HepG2 (cell line): ENCODE results near the gene PTAR1. TPM values are rescaled to one million over a fixed set of nuclear protein-coding genes. Genes with fewer than 3 reads are reported as not detected.

Experiments used
- ATAC-seq: fragments of 200-7000 bp; cut with Tn5 transposase; 3 replicates; pipeline ENCODE4 v1.9.1; 2020; ENCODE audit warnings: mild to moderate bottlenecking, moderate library complexity
- BruUV-seq: library from RNA; stranded (reverse); fragments of 400-500 nt; replicated peaks from 2 replicates; lab custom pipeline; 2021; lab: Mats Ljungman, UMichigan
- CTCF ChIA-PET: fragments of 300-600 bp; formaldehyde crosslinking; extraction: SDS; loops from one replicate; lab custom pipeline; 2021; ENCODE audit warnings: low total read pairs, inconsistent platforms, low intra/inter-chr PET ratio; lab: Yijun Ruan, JAX
- POLR2A ChIA-PET: fragments of 350-600 bp; sonication (Branson Sonifier 250); formaldehyde crosslinking; loops from one replicate; lab custom pipeline; 2020; ENCODE audit warnings: antibody characterized with exemption, inconsistent platforms; lab: Yijun Ruan, JAX
- DNase-seq: peaks from one replicate; pipeline ENCODE4 v3.0.0-alpha.2; 2015; ENCODE audit warnings: low spot score
- FAIRE-seq: peaks from 3 replicates; lab custom pipeline; 2011; peaks lifted over from hg19 to GRCh38; lab: Jason Lieb, UNC
- H2AFZ ChIP-seq: one replicate; pipeline ENCODE4 v1.6.1; 2011; ENCODE audit warnings: low read length, inconsistent platforms
- H3K27ac ChIP-seq: fragments of 300-600 bp; 3 replicates; pipeline ENCODE4 v1.8.0; 2011; ENCODE audit warnings: mixed run types, mild to moderate bottlenecking, mixed read lengths, low read length, inconsistent platforms; ENCODE audit not compliant: insufficient read depth; ENCODE audit errors: extremely low read length
- H3K27me3 ChIP-seq, 2 experiments: fragments of 200-600 bp in 1 of 2; 2 replicates in 1 of 2; 3 replicates in 1 of 2; pipeline versions ENCODE4 v1.6.0 to v1.8.0; 2011; ENCODE audit warnings: low read length in 2 of 2, mild to moderate bottlenecking in 2 of 2, moderate library complexity in 2 of 2, inconsistent platforms in 1 of 2; ENCODE audit not compliant: insufficient read depth in 2 of 2, control insufficient read depth in 1 of 2
- H3K36me3 ChIP-seq, 2 experiments: fragments of 200-600 bp in 1 of 2; replicated peaks in 1 of 2; 2 replicates in 1 of 2; 3 replicates in 1 of 2; pipeline versions ENCODE4 v1.5.1 to v1.8.0; 2011; ENCODE audit warnings: low read length in 2 of 2, inconsistent platforms in 1 of 2; ENCODE audit not compliant: insufficient read depth in 2 of 2, control insufficient read depth in 1 of 2
- H3K4me1 ChIP-seq: 2 replicates; pipeline ENCODE4 v1.5.1; 2012; ENCODE audit warnings: low read length, inconsistent platforms; ENCODE audit not compliant: insufficient read depth
- H3K4me2 ChIP-seq: 2 replicates; pipeline ENCODE4 v1.6.0; 2011; ENCODE audit warnings: low read depth, low read length, inconsistent platforms
- H3K4me3 ChIP-seq, 3 experiments: fragments of 200-600 bp in 1 of 3; sonication (generic), shearing (Covaris generic) in 1 of 3; replicated peaks in 1 of 3; 2 replicates each; pipeline ENCODE4 v1.5.1; 2011 to 2016; ENCODE audit warnings: low read length in 3 of 3, inconsistent platforms in 2 of 3, low read depth in 2 of 3, mild to moderate bottlenecking in 2 of 3, control low read depth in 1 of 3, mixed read lengths in 1 of 3; ENCODE audit not compliant: insufficient read depth in 1 of 3
- H3K79me2 ChIP-seq: one replicate; pipeline ENCODE4 v1.6.1; 2011; ENCODE audit warnings: low read length, inconsistent platforms; ENCODE audit not compliant: insufficient read depth
- H3K9ac ChIP-seq: 2 replicates; pipeline ENCODE4 v1.6.0; 2011; ENCODE audit warnings: mild to moderate bottlenecking, low read depth, low read length, inconsistent platforms; ENCODE audit not compliant: insufficient read depth
- H3K9me3 ChIP-seq: 2 replicates; pipeline ENCODE4 v1.5.1; 2012; ENCODE audit warnings: mild to moderate bottlenecking, low read length
- H4K20me1 ChIP-seq: 2 replicates; pipeline ENCODE4 v1.6.0; 2011; ENCODE audit warnings: inconsistent platforms, mild to moderate bottlenecking, low read length, moderate library complexity; ENCODE audit not compliant: insufficient read depth
- ASH2L ChIP-seq: fragments of 300-600, 200-600 bp; sonication (generic); IDR thresholded peaks from 2 replicates; pipeline ENCODE4 v1.7.0; 2017; ENCODE audit warnings: low read depth, mild to moderate bottlenecking, moderate library complexity, mixed read lengths, low read length; ENCODE audit not compliant: insufficient read length
- ATM ChIP-seq: fragments of 450-650 bp; IDR thresholded peaks from 2 replicates; pipeline ENCODE4 v1.7.1; 2017; ENCODE audit warnings: mild to moderate bottlenecking, borderline replicate concordance
- BRF2 ChIP-seq: sonication (generic); formaldehyde crosslinking; IDR thresholded peaks from 2 replicates; pipeline ENCODE4 v1.8.1; 2022; ENCODE audit warnings: mild to moderate bottlenecking, missing genetic modification reagents
- CENPBD1 ChIP-seq: sonication (generic); formaldehyde crosslinking; IDR thresholded peaks from 2 replicates; pipeline ENCODE4 v1.8.0; 2022; ENCODE audit warnings: missing genetic modification reagents, low read depth, mild to moderate bottlenecking, borderline replicate concordance
- CENPT ChIP-seq: sonication (generic); formaldehyde crosslinking; IDR thresholded peaks from 2 replicates; pipeline ENCODE4 v1.8.0; 2022; ENCODE audit warnings: low read depth, mild to moderate bottlenecking, moderate library complexity, missing genetic modification reagents
- FLYWCH1 ChIP-seq: sonication (generic); formaldehyde crosslinking; IDR thresholded peaks from 2 replicates; pipeline ENCODE4 v1.8.1; 2023; ENCODE audit warnings: mild to moderate bottlenecking, missing genetic modification reagents
- HNRNPK ChIP-seq: fragments of 200-400 bp; formaldehyde crosslinking; IDR thresholded peaks from 2 replicates; pipeline ENCODE4 v1.6.1; 2018; ENCODE audit warnings: low read length, low read depth, moderate library complexity, mild to moderate bottlenecking; ENCODE audit not compliant: poor library complexity, severe bottlenecking
- ISX ChIP-seq: sonication (generic); formaldehyde crosslinking; conservative IDR thresholded peaks from 2 replicates; pipeline ENCODE4 v1.5.0; 2020; ENCODE audit warnings: missing genetic modification reagents
- KAT2B ChIP-seq: fragments of 150-350 bp; IDR thresholded peaks from 2 replicates; pipeline ENCODE4 v1.6.1; 2014; ENCODE audit warnings: low read depth, low read length, borderline replicate concordance
- KDM6A ChIP-seq: IDR thresholded peaks from 2 replicates; pipeline ENCODE4 v1.6.1; 2016; ENCODE audit warnings: low read depth
- KLF15 ChIP-seq: sonication (generic); formaldehyde crosslinking; IDR thresholded peaks from 2 replicates; pipeline ENCODE4 v1.8.1; 2023; ENCODE audit warnings: borderline replicate concordance, mild to moderate bottlenecking, inconsistent platforms, missing genetic modification reagents, mixed read lengths
- MNT ChIP-seq: fragments of 450-650 bp; IDR thresholded peaks from 2 replicates; pipeline ENCODE4 v1.6.1; 2016
- PHF21A ChIP-seq: sonication (generic); formaldehyde crosslinking; IDR thresholded peaks from 2 replicates; pipeline ENCODE4 v1.5.0; 2020; ENCODE audit warnings: mild to moderate bottlenecking, missing genetic modification reagents
- PHF8 ChIP-seq: sonication (generic); formaldehyde crosslinking; IDR thresholded peaks from 2 replicates; pipeline ENCODE4 v1.5.0; 2020; ENCODE audit warnings: missing genetic modification reagents
- TBX2 ChIP-seq: sonication (generic); formaldehyde crosslinking; IDR thresholded peaks from 2 replicates; pipeline ENCODE4 v1.5.0; 2020; ENCODE audit warnings: missing genetic modification reagents, mild to moderate bottlenecking, borderline replicate concordance
- ZBTB37 ChIP-seq: sonication (generic); formaldehyde crosslinking; IDR thresholded peaks from 2 replicates; pipeline ENCODE4 v1.4.0; 2020; ENCODE audit warnings: mild to moderate bottlenecking, missing genetic modification reagents
- ZBTB7A ChIP-seq: sonication (generic); formaldehyde crosslinking; IDR thresholded peaks from 2 replicates; pipeline ENCODE4 v1.8.0; 2022; ENCODE audit warnings: mild to moderate bottlenecking, missing genetic modification reagents
- ZNF773 ChIP-seq: sonication (generic); formaldehyde crosslinking; IDR thresholded peaks from 2 replicates; pipeline ENCODE4 v1.4.0; 2020; ENCODE audit warnings: missing genetic modification reagents, borderline replicate concordance
- ZXDC ChIP-seq: sonication (generic); formaldehyde crosslinking; IDR thresholded peaks from 2 replicates; pipeline ENCODE4 v1.5.0; 2020; ENCODE audit warnings: mild to moderate bottlenecking, missing genetic modification reagents
- WGBS: methylation state at CpG from one replicate; pipeline ENCODE4 v1.1.6; 2017; ENCODE audit warnings: low lambda C conversion rate; 5-methylcytosine and 5-hydroxymethylcytosine counted together
- in situ Hi-C: cut with HindIII; loops from 2 replicates; pipeline ENCODE4 v1.10.0; 2017; ENCODE audit warnings: low pct_unique_long_range_greater_than_20kb; ENCODE audit not compliant: extremely low pct_ligation_motif_present
- intact Hi-C: fragments of 100-400 bp; cut with micrococcal nuclease; formaldehyde crosslinking; loops from one replicate; pipeline ENCODE4 v1.10.0; 2022; ENCODE audit not compliant: unreplicated experiment
- polyA plus RNA-seq, 8 experiments: library from polyadenylated mRNA; depleted of rRNA in 3 of 8; stranded (reverse) in 7 of 8; unstranded in 1 of 8; fragments of >200 nt; fragmentation: Illumina TruSeq in 4 of 8; extraction: Trizol in 4 of 8; gene quantifications; 2 replicates each; pipeline versions ENCODE4 v1.2.1 to v1.2.3, GENCODE V29; 2011 to 2016; ENCODE audit warnings: low read depth in 4 of 8, missing spikeins in 1 of 8, mixed read lengths in 1 of 8; ENCODE audit not compliant: insufficient read depth in 1 of 8
- total RNA-seq, 5 experiments: library from RNA; depleted of rRNA; stranded (reverse); fragments of >200 nt; fragmentation: Illumina TruSeq; extraction: Trizol; gene quantifications; 2 replicates each; pipeline ENCODE4 v1.2.3, GENCODE V29; 2016; ENCODE audit warnings: low read depth in 1 of 5

Gene PTAR1
- total and polyA plus RNA-seq, 2 of the 13 experiments (the other 11 are each of a cell fraction or from before 2014, with no cell fraction given): 26.5 to 42.1 TPM

- H3K9ac ChIP-seq: no peak overlapping the region
- no peak for FAIRE-seq
- TF ChIP-seq ASH2L (no peak), CENPT (CRISPR knock-in tag) (no peak), ZNF773 (no peak), ATM (no peak), PHF21A (CRISPR knock-in tag) (no peak), BRF2 (CRISPR knock-in tag) (no peak), PHF8 (no peak), KDM6A (CRISPR knock-in tag) (no peak), TBX2 (CRISPR knock-in tag) (no peak), ZBTB7A (no peak), ISX (CRISPR knock-in tag) (no peak), ZXDC (no peak), KLF15 (CRISPR knock-in tag) (no peak), FLYWCH1 (CRISPR knock-in tag) (no peak), ZBTB37 (CRISPR knock-in tag) (no peak), CENPBD1 (CRISPR knock-in tag) (no peak), MNT (no peak), KAT2B (no peak), HNRNPK (no peak)
- ChIA-PET POLR2A (no interaction called here), CTCF (no interaction called here)
- DNase-seq: no peak
- no peaks in the 10 kb centered on the region for H3K27me3 ChIP-seq
- peaks cover 6 to 30% of the 10 kb centered on the region in 2 experiments for H3K36me3 ChIP-seq
- no TSS peak for BruUV-seq
- no peak overlapping the region for H3K27ac ChIP-seq
- intact Hi-C loops (no loop called here), in situ Hi-C loops (no loop called here)
- no peaks in the 10 kb centered on the region for H3K9me3 ChIP-seq
- no peak overlapping the region for H3K4me3 ChIP-seq
- peaks cover 35% of the 10 kb centered on the region for H3K4me1 ChIP-seq
- no peak overlapping the region for H3K4me2 ChIP-seq
- H3K79me2 ChIP-seq: no peaks in the 10 kb centered on the region
- H4K20me1 ChIP-seq: no peaks in the 10 kb centered on the region
- ATAC-seq: no peak
- H2AFZ ChIP-seq: no peak overlapping the region
- 100% methylated on average over 3 of the region's 3 CpGs for WGBS
These were observed 40.4 kb downstream of the PTAR1 start for GRCh38 chr9:69719367-69719766.
